H1 (cell line): ENCODE results near the gene SPDYE4. TPM values are rescaled to one million over a fixed set of nuclear protein-coding genes. Genes with fewer than 3 reads are reported as not detected.

Experiments used
- CTCF ChIA-PET: fragments of 300-600 bp; sonication (Branson Sonifier 250); formaldehyde crosslinking; loops from one replicate; lab custom pipeline; 2021; ENCODE audit not compliant: partially characterized antibody; lab: Charles Lee
- POLR2A ChIA-PET: fragments of 300-600 bp; sonication (Branson Sonifier 250); formaldehyde crosslinking; loops from one replicate; lab custom pipeline; 2021; ENCODE audit warnings: inconsistent platforms; ENCODE audit not compliant: partially characterized antibody; lab: Charles Lee
- DNase-seq, 2 experiments: peaks; one replicate each; pipeline versions ENCODE4 v3.0.0 to v3.0.0-alpha.2; 2010 to 2022; ENCODE audit warnings: low spot score in 2 of 2, low read depth in 1 of 2, mixed read lengths in 1 of 2
- FAIRE-seq: peaks from 2 replicates; lab custom pipeline; 2011; peaks lifted over from hg19 to GRCh38; lab: Jason Lieb, UNC
- H2AFZ ChIP-seq: 2 replicates; pipeline ENCODE4 v1.8.1; 2012; ENCODE audit warnings: low read length, inconsistent platforms
- H2AK5ac ChIP-seq: 2 replicates; pipeline ENCODE4 v1.6.1; 2013; ENCODE audit warnings: low read depth, low read length
- H2BK120ac ChIP-seq: replicated peaks from 2 replicates; pipeline ENCODE3; 2013; ENCODE audit warnings: low read depth, low read length, inconsistent platforms
- H2BK12ac ChIP-seq: 2 replicates; pipeline ENCODE4 v1.6.1; 2013; ENCODE audit warnings: low read depth, low read length
- H2BK15ac ChIP-seq: 2 replicates; pipeline ENCODE4 v1.6.1; 2013; ENCODE audit warnings: low read length
- H2BK20ac ChIP-seq: 2 replicates; pipeline ENCODE4 v1.6.1; 2013; ENCODE audit warnings: low read length
- H2BK5ac ChIP-seq: 2 replicates; pipeline ENCODE4 v1.6.1; 2013; ENCODE audit warnings: low read depth, low read length
- H3K14ac ChIP-seq: 2 replicates; pipeline ENCODE4 v1.6.1; 2013; ENCODE audit warnings: inconsistent platforms; ENCODE audit not compliant: insufficient read length
- H3K18ac ChIP-seq: 2 replicates; pipeline ENCODE4 v1.6.1; 2013; ENCODE audit warnings: low read length; ENCODE audit errors: extremely low read depth
- H3K23ac ChIP-seq: 2 replicates; pipeline ENCODE4 v1.6.1; 2013; ENCODE audit warnings: inconsistent platforms; ENCODE audit not compliant: insufficient read length
- H3K23me2 ChIP-seq: 2 replicates; pipeline ENCODE4 v1.6.1; 2013; ENCODE audit warnings: low read depth, low read length
- H3K27ac ChIP-seq: 2 replicates; pipeline ENCODE4 v1.6.1; 2011; ENCODE audit warnings: low read depth, low read length, inconsistent platforms
- H3K27me3 ChIP-seq, 4 experiments: replicated peaks in 1 of 4; 1 replicate in 1 of 4; 2 replicates in 3 of 4; pipeline versions ENCODE4 v1.6.1 to v1.8.1; 2011 to 2013; ENCODE audit warnings: low read length in 3 of 4, mild to moderate bottlenecking in 3 of 4, inconsistent platforms in 2 of 4, mixed read lengths in 2 of 4, moderate library complexity in 1 of 4; ENCODE audit not compliant: control insufficient read depth in 3 of 4, insufficient read depth in 3 of 4; ENCODE audit errors: extremely low read depth in 1 of 4
- H3K36me3 ChIP-seq, 4 experiments: 2 replicates each; pipeline versions ENCODE4 v1.6.1 to v1.8.1; 2011 to 2013; ENCODE audit warnings: mild to moderate bottlenecking in 4 of 4, low read length in 3 of 4, moderate library complexity in 2 of 4, control low read depth in 1 of 4, inconsistent platforms in 1 of 4; ENCODE audit not compliant: insufficient read depth in 4 of 4, control insufficient read depth in 2 of 4
- H3K4ac ChIP-seq: replicated peaks from 2 replicates; pipeline ENCODE3; 2013; ENCODE audit warnings: low read length, low read depth, mixed read lengths, inconsistent platforms; ENCODE audit not compliant: insufficient read length
- H3K4me1 ChIP-seq, 4 experiments: replicated peaks in 1 of 4; 1 replicate in 1 of 4; 2 replicates in 3 of 4; pipeline versions ENCODE4 v1.6.1 to v1.8.1; 2011 to 2013; ENCODE audit warnings: low read length in 3 of 4, inconsistent platforms in 2 of 4, mixed read lengths in 1 of 4; ENCODE audit not compliant: insufficient read depth in 4 of 4, control insufficient read depth in 3 of 4
- H3K4me2 ChIP-seq, 2 experiments: 2 replicates each; pipeline versions ENCODE4 v1.6.1 to v1.8.1; 2011 to 2013; ENCODE audit warnings: low read depth in 2 of 2, low read length in 2 of 2, control low read depth in 1 of 2, inconsistent platforms in 1 of 2, mild to moderate bottlenecking in 1 of 2; ENCODE audit not compliant: insufficient read depth in 1 of 2
- H3K4me3 ChIP-seq, 4 experiments: fragments of 200-600, 300-600 bp in 1 of 4; sonication (generic), shearing (Covaris generic), sonication (Bioruptor Twin) in 1 of 4; 2 replicates each; pipeline versions ENCODE4 v1.5.1 to v1.8.1; 2011 to 2016; ENCODE audit warnings: low read length in 4 of 4, low read depth in 3 of 4, control low read depth in 2 of 4, inconsistent platforms in 2 of 4, mild to moderate bottlenecking in 2 of 4, mixed read lengths in 1 of 4, moderate library complexity in 1 of 4; ENCODE audit not compliant: insufficient read depth in 2 of 4; ENCODE audit errors: extremely low read depth in 1 of 4
- H3K56ac ChIP-seq: replicated peaks from 2 replicates; pipeline ENCODE3; 2013; ENCODE audit warnings: low read depth, mild to moderate bottlenecking, mixed read lengths, low read length, inconsistent platforms; ENCODE audit not compliant: insufficient read length
- H3K79me1 ChIP-seq: 2 replicates; pipeline ENCODE4 v1.6.1; 2013; ENCODE audit warnings: low read depth, low read length, control low read depth
- H3K79me2 ChIP-seq, 2 experiments: 2 replicates each; pipeline versions ENCODE4 v1.6.1 to v1.8.1; 2012 to 2013; ENCODE audit warnings: low read length in 2 of 2, mild to moderate bottlenecking in 2 of 2, inconsistent platforms in 1 of 2; ENCODE audit not compliant: insufficient read depth in 2 of 2, control insufficient read depth in 1 of 2
- H3K9ac ChIP-seq, 4 experiments: replicated peaks in 1 of 4; 1 replicate in 1 of 4; 2 replicates in 3 of 4; pipeline versions ENCODE4 v1.6.1 to v1.8.1; 2011 to 2013; ENCODE audit warnings: low read depth in 3 of 4, low read length in 3 of 4, control low read depth in 2 of 4, mild to moderate bottlenecking in 2 of 4, moderate library complexity in 2 of 4, inconsistent platforms in 1 of 4; ENCODE audit errors: extremely low read depth in 1 of 4
- H3K9me3 ChIP-seq, 2 experiments: 2 replicates each; pipeline versions ENCODE4 v1.6.1 to v1.8.1; 2012 to 2013; ENCODE audit warnings: mild to moderate bottlenecking in 2 of 2, moderate library complexity in 2 of 2, control low read depth in 1 of 2, inconsistent platforms in 1 of 2, low read depth in 1 of 2, low read length in 1 of 2, mixed read lengths in 1 of 2; ENCODE audit not compliant: insufficient read depth in 2 of 2
- H4K20me1 ChIP-seq, 2 experiments: replicated peaks in 1 of 2; 2 replicates each; pipeline versions ENCODE3 to v1.8.1; 2011 to 2013; ENCODE audit warnings: inconsistent platforms in 2 of 2, low read length in 2 of 2, mild to moderate bottlenecking in 1 of 2; ENCODE audit not compliant: insufficient read depth in 2 of 2, control insufficient read depth in 1 of 2
- H4K5ac ChIP-seq: 2 replicates; pipeline ENCODE4 v1.6.1; 2013; ENCODE audit warnings: low read length, low read depth, mixed read lengths, inconsistent platforms; ENCODE audit not compliant: insufficient read length
- H4K8ac ChIP-seq: 2 replicates; pipeline ENCODE4 v1.8.0; 2013; ENCODE audit warnings: mild to moderate bottlenecking, moderate library complexity, low read length, inconsistent platforms; ENCODE audit not compliant: insufficient read depth; ENCODE audit errors: extremely low read depth
- H4K91ac ChIP-seq: replicated peaks from 2 replicates; pipeline ENCODE3; 2013; ENCODE audit warnings: low read length, mixed read lengths, inconsistent platforms; ENCODE audit not compliant: insufficient read length
- ASH2L ChIP-seq: fragments of 200-600, 300-600 bp; sonication (generic); IDR thresholded peaks from one replicate; pipeline ENCODE4 v1.7.1; 2017; ENCODE audit warnings: low read length
- BRCA1 ChIP-seq: IDR thresholded peaks from 2 replicates; pipeline ENCODE4 v1.6.1; 2012; ENCODE audit warnings: low read depth, low read length, improper control_type of control experiment
- EGR1 ChIP-seq: IDR thresholded peaks from 2 replicates; pipeline ENCODE4 v1.6.1; 2011; ENCODE audit warnings: low read depth, low read length, borderline replicate concordance
- FOSL1 ChIP-seq: IDR thresholded peaks from 2 replicates; pipeline ENCODE4 v1.6.1; 2011; ENCODE audit warnings: mild to moderate bottlenecking, low read depth, low read length, moderate library complexity; ENCODE audit not compliant: insufficient read depth
- MAX ChIP-seq: IDR thresholded peaks from 2 replicates; pipeline ENCODE4 v1.6.1; 2012; ENCODE audit warnings: inconsistent platforms
- RAD21 ChIP-seq, 2 experiments: IDR thresholded peaks in 1 of 2; conservative IDR thresholded peaks in 1 of 2; 2 replicates each; pipeline ENCODE4 v1.6.1; 2011; ENCODE audit warnings: low read depth in 2 of 2, low read length in 2 of 2, improper control_type of control experiment in 1 of 2, inconsistent platforms in 1 of 2, mild to moderate bottlenecking in 1 of 2, moderate library complexity in 1 of 2
- TBP ChIP-seq: IDR thresholded peaks from 2 replicates; pipeline ENCODE4 v1.6.1; 2011; ENCODE audit warnings: low read depth, low read length, improper control_type of control experiment
- TEAD4 ChIP-seq: IDR thresholded peaks from 2 replicates; pipeline ENCODE4 v1.6.1; 2012; ENCODE audit warnings: low read depth, low read length, inconsistent platforms, mixed read lengths
- WGBS, 2 experiments: shearing (Covaris generic) in 1 of 2; methylation state at CpG; one replicate each; pipeline versions ENCODE4 v1.1.6 to v1.1.7; 2013 to 2015; ENCODE audit warnings: low lambda C conversion rate in 2 of 2, mixed read lengths in 2 of 2, inconsistent platforms in 1 of 2, low coverage in 1 of 2, missing lambda C conversion rate in 1 of 2; ENCODE audit not compliant: insufficient replicate concordance in 2 of 2, insufficient coverage in 1 of 2, insufficient read length in 1 of 2; ENCODE audit errors: extremely low coverage in 1 of 2, missing lambda C conversion rate in 1 of 2; 5-methylcytosine and 5-hydroxymethylcytosine counted together
- polyA plus RNA-seq, 7 experiments: library from polyadenylated mRNA; depleted of rRNA in 3 of 7; stranded (reverse) in 5 of 7; unstranded in 2 of 7; fragments of >200 nt in 5 of 7; fragments of 200-250 nt in 2 of 7; gene quantifications; 1 replicate in 5 of 7; 2 replicates in 1 of 7; 4 replicates in 1 of 7; pipeline versions ENCODE4 v1.2.1 to v1.2.3, GENCODE V29; 2011 to 2013; ENCODE audit warnings: missing spikeins in 2 of 7, mixed read lengths in 2 of 7
- total RNA-seq: library from RNA; stranded (reverse); fragmentation: NEBNext Ultra II Directional; extraction: Animal tissue kit (Norgen Biotek cat#: 25700); gene quantifications from 2 replicates; pipeline ENCODE4 v1.2.1, GENCODE V29; 2021

SPDYE4 gene
- total and polyA plus RNA-seq, 2 of the 8 experiments (the other 6 are each of a cell fraction or from before 2014, with no cell fraction given): not detected

DNA sequence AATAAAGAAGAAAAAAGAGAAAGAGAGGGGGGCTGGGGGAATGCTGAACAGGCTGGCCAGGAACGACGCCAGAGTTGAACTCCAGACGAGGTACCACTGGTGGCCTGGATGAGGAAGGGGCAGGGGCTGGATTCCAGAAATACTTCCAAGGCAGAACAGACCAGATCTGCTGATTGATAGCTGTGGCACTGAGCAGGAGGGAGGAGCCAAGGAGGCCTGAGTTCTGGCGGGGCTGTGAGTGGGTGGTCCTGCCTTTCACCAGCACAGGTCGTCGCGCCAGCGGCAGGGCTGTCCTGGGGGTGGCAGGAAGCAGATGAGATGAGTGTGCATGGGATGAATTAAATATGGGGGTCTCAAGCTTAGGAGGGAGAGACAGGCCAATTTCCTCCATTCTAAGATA, 19.2 kb downstream of the SPDYE4 start:
- Histone ChIP-seq H3K9me3 (no peaks in the 10 kb centered on the region), H3K14ac (no peak overlapping the region), H4K5ac (no peak overlapping the region), H2BK120ac (no peak overlapping the region), H3K27me3 (no peaks in the 10 kb centered on the region; a peak in 1 of 7 replicates), H2AFZ (0 out of 2 replicates have a peak overlapping the region, but pooled peaks have one; percentile 10), H3K4ac (no peak overlapping the region), H4K20me1 (no peaks in the 10 kb centered on the region), H3K36me3 (no peaks in the 10 kb centered on the region), H3K9ac (no peak overlapping the region), H2BK15ac (no peak overlapping the region), H3K4me3 (no peak overlapping the region), H2BK20ac (no peak overlapping the region), H3K56ac (no peak overlapping the region), H3K27ac (no peak overlapping the region), H3K23ac (no peak overlapping the region), H3K79me1 (no peaks in the 10 kb centered on the region), H2BK12ac (no peak overlapping the region), H4K8ac (no peak overlapping the region), H3K4me2 (peak overlapping the region in 1 of 2 experiments; percentile 22; a peak in 1 of 4 replicates), H2BK5ac (no peak overlapping the region), H3K23me2 (peaks cover 2% of the 10 kb centered on the region; the same call in 1 of the 2 replicates), H4K91ac (no peak overlapping the region), H3K18ac (no peak overlapping the region; the same call in 1 of the 2 replicates), H2AK5ac (no peak overlapping the region), H3K4me1 (peaks cover 0 to 4% (median under 1%) of the 10 kb centered on the region in 4 experiments; a peak in 3 of 7 replicates), H3K79me2 (no peaks in the 10 kb centered on the region)
- peak; percentile 79 for FAIRE-seq
- TF ChIP-seq TEAD4: peak; percentile 95
- no peak for TF ChIP-seq FOSL1
- TF ChIP-seq EGR1: 0 out of 2 replicates have a peak, but pooled peaks have one; percentile 29
- TF ChIP-seq ASH2L: peak; percentile 22
- TF ChIP-seq RAD21 (IDR thresholded peaks at IDR 0.05 in 1 of 2, conservative IDR thresholded peaks at IDR 0.05 in 1 of 2; ENCODE audit: low read depth in 2 of 2, low read length in 2 of 2): peak; percentile 12 to 18; a peak in 2 of 4 replicates
- peak; percentile 43; the same call in 1 of the 2 replicates for TF ChIP-seq TBP
- TF ChIP-seq MAX: 0 out of 2 replicates have a peak, but pooled peaks have one; percentile 17
- no peak for TF ChIP-seq BRCA1
- WGBS, 2 experiments: 23% methylated on average over 8 of the region's 8 CpGs; no CpG with 5 or more reads in 1 of the 2 experiments
- ChIA-PET CTCF (interaction anchor here (0.6 to 1.0 kb wide), 2 partner anchors 24 to 92 kb away, joined by 3 read pairs; no protein-coding TSS in a partner anchor), POLR2A (interaction anchor here (0.9 to 2.9 kb wide), 2 partner anchors 41 to 109 kb away, joined by 3 to 12 read pairs; partner anchors contain the start of gene MYH10)
- DNase-seq: peak in 1 of 2 experiments; percentile 72
